Liver (tissue), 9 donors: ENCODE data around the gene NPW. TPM values are rescaled to one million over a fixed set of nuclear protein-coding genes. Genes with fewer than 3 reads are reported as not detected.

Experiments
- DNase-seq: peaks from one replicate; pipeline ENCODE4 v3.0.0-alpha.2; 2017; ENCODE audit warnings: low spot score
- H3K27ac ChIP-seq, 2 donors: one replicate each; pipeline ENCODE4 v1.7.0; 2013; ENCODE audit warnings: inconsistent platforms in 2 of 2, low read length in 2 of 2, control low read depth in 1 of 2, low read depth in 1 of 2, mild to moderate bottlenecking in 1 of 2
- H3K27me3 ChIP-seq, 4 donors: one replicate each; pipeline versions ENCODE4 v1.6.1 to v1.7.0; 2013; ENCODE audit warnings: low read length in 3 of 4, inconsistent platforms in 1 of 4, mild to moderate bottlenecking in 1 of 4, moderate library complexity in 1 of 4; ENCODE audit not compliant: control insufficient read depth in 4 of 4, insufficient read depth in 4 of 4
- H3K36me3 ChIP-seq, 4 donors: one replicate each; pipeline versions ENCODE4 v1.6.1 to v1.7.0; 2013; ENCODE audit warnings: low read length in 3 of 4, mild to moderate bottlenecking in 3 of 4, low read depth in 1 of 4, moderate library complexity in 1 of 4; ENCODE audit not compliant: control insufficient read depth in 4 of 4, insufficient read depth in 3 of 4
- H3K4me1 ChIP-seq, 4 donors: one replicate each; pipeline versions ENCODE4 v1.6.1 to v1.7.0; 2013; ENCODE audit warnings: low read length in 3 of 4, mild to moderate bottlenecking in 3 of 4, moderate library complexity in 1 of 4; ENCODE audit not compliant: control insufficient read depth in 4 of 4, insufficient read depth in 4 of 4
- H3K4me3 ChIP-seq, 3 donors: one replicate each; pipeline versions ENCODE4 v1.6.1 to v1.7.0; 2013; ENCODE audit warnings: low read length in 3 of 3, control low read depth in 1 of 3, low read depth in 1 of 3, mild to moderate bottlenecking in 1 of 3
- H3K9ac ChIP-seq, 2 donors: one replicate each; pipeline ENCODE4 v1.7.0; 2013; ENCODE audit warnings: low read length in 2 of 2, mild to moderate bottlenecking in 2 of 2, moderate library complexity in 2 of 2, control low read depth in 1 of 2, low read depth in 1 of 2
- H3K9me3 ChIP-seq, 4 donors: one replicate each; pipeline versions ENCODE4 v1.6.1 to v1.7.0; 2013; ENCODE audit warnings: low read length in 3 of 4; ENCODE audit not compliant: control insufficient read depth in 4 of 4
- EGR1 ChIP-seq, 2 donors: IDR thresholded peaks; 2 replicates each; pipeline ENCODE4 v1.6.1; 2016 to 2018; ENCODE audit warnings: antibody characterized with exemption in 2 of 2, low read depth in 2 of 2
- FOXA1 ChIP-seq: IDR thresholded peaks from 2 replicates; pipeline ENCODE4 v1.6.1; 2016; ENCODE audit warnings: antibody characterized with exemption
- FOXA2 ChIP-seq: IDR thresholded peaks from 2 replicates; pipeline ENCODE4 v1.6.1; 2016; ENCODE audit warnings: antibody characterized with exemption
- GABPA ChIP-seq, 2 donors: IDR thresholded peaks in 1 of 2; conservative IDR thresholded peaks in 1 of 2; 2 replicates each; pipeline ENCODE4 v1.6.1; 2016; ENCODE audit warnings: antibody characterized with exemption in 2 of 2, mild to moderate bottlenecking in 1 of 2, moderate library complexity in 1 of 2
- HNF4A ChIP-seq, 2 donors: conservative IDR thresholded peaks; 2 replicates each; pipeline ENCODE4 v1.6.1; 2016; ENCODE audit warnings: antibody characterized with exemption in 2 of 2, mild to moderate bottlenecking in 2 of 2
- JUND ChIP-seq, 2 donors: IDR thresholded peaks; 2 replicates each; pipeline ENCODE4 v1.6.1; 2016; ENCODE audit warnings: antibody characterized with exemption in 2 of 2
- NR2F2 ChIP-seq: IDR thresholded peaks from 2 replicates; pipeline ENCODE4 v1.6.1; 2016; ENCODE audit warnings: antibody characterized with exemption
- RAD21 ChIP-seq, 2 donors: IDR thresholded peaks; 2 replicates each; pipeline ENCODE4 v1.6.1; 2016; ENCODE audit warnings: antibody characterized with exemption in 2 of 2, mild to moderate bottlenecking in 2 of 2
- REST ChIP-seq: IDR thresholded peaks from 2 replicates; pipeline ENCODE4 v1.6.1; 2016; ENCODE audit warnings: antibody characterized with exemption, mild to moderate bottlenecking
- RXRA ChIP-seq, 2 donors: IDR thresholded peaks; 2 replicates each; pipeline ENCODE4 v1.6.1; 2017 to 2018; ENCODE audit warnings: antibody characterized with exemption in 2 of 2, mild to moderate bottlenecking in 1 of 2
- SP1 ChIP-seq: IDR thresholded peaks from 2 replicates; pipeline ENCODE4 v1.6.1; 2018; ENCODE audit warnings: antibody characterized with exemption, mild to moderate bottlenecking
- TAF1 ChIP-seq: conservative IDR thresholded peaks from 2 replicates; pipeline ENCODE4 v1.6.1; 2016; ENCODE audit warnings: antibody characterized with exemption, mild to moderate bottlenecking
- YY1 ChIP-seq: IDR thresholded peaks from 2 replicates; pipeline ENCODE4 v1.6.1; 2016; ENCODE audit warnings: antibody characterized with exemption, mild to moderate bottlenecking
- ZBTB33 ChIP-seq: IDR thresholded peaks from 2 replicates; pipeline ENCODE4 v1.6.1; 2016; ENCODE audit warnings: antibody characterized with exemption
- WGBS: extraction: QIAGEN DNeasy Blood & Tissue Kit; methylation state at CpG from one replicate; pipeline ENCODE4 v1.1.7; 2013; 5-methylcytosine and 5-hydroxymethylcytosine counted together
- polyA plus RNA-seq, 2 donors: library from polyadenylated mRNA; stranded (reverse) in 1 of 2; unstranded in 1 of 2; fragments of 200-250 nt in 1 of 2; fragments of >200 nt in 1 of 2; fragmentation: Nextera tagmentation in 1 of 2; extraction: Ambion mirVana in 1 of 2; gene quantifications; one replicate each; pipeline versions ENCODE4 v1.2.1 to v1.2.3, GENCODE V29; 2013 to 2015
- total RNA-seq, 2 donors: library from RNA; depleted of rRNA; stranded (reverse); fragments of >200 nt; gene quantifications; one replicate each; pipeline ENCODE4 v1.2.3, GENCODE V29; 2014
- TF ChIP-seq, protein P1 (sequence below): IDR thresholded peaks from 2 replicates; pipeline ENCODE4 v1.6.1; 2016; ENCODE audit warnings: antibody characterized with exemption
- TF ChIP-seq, protein P2 (sequence below): fragments of 150-350 bp; IDR thresholded peaks from 2 replicates; pipeline ENCODE4 v1.5.1; 2017; ENCODE audit warnings: improper control_type of control experiment, low read depth, low read length; ENCODE audit not compliant: missing input control
- donor health status: healthy.
- donor health status: healthy.
- donor health status: healthy.
- donor health status: healthy.
- donor health status: healthy.

NPW gene
- total and polyA plus RNA-seq, 4 donors = 1.3 to 20.6 (median 9.1) TPM

- peak overlapping the region; percentile 68 to 84 for H3K27ac ChIP-seq
- 57% methylated on average over 11 of the region's 11 CpGs for WGBS
- H3K4me1 ChIP-seq = peaks cover 24 to 87% (median 67%) of the 10 kb centered on the region in 4 donors
- no peaks in the 10 kb centered on the region for H3K9me3 ChIP-seq
- TF ChIP-seq JUND (IDR thresholded peaks at IDR 0.05) (no peak), FOXA2 (no peak), RXRA (IDR thresholded peaks at IDR 0.05) (no peak), EGR1 (IDR thresholded peaks at IDR 0.05; ENCODE audit: low read depth in 2 of 2) (no peak), REST (no peak), NR2F2 (no peak), ZBTB33 (no peak), TAF1 (no peak), YY1 (no peak), FOXA1 (no peak), RAD21 (IDR thresholded peaks at IDR 0.05) (no peak), SP1 (no peak)
- TF ChIP-seq, protein P1, sequence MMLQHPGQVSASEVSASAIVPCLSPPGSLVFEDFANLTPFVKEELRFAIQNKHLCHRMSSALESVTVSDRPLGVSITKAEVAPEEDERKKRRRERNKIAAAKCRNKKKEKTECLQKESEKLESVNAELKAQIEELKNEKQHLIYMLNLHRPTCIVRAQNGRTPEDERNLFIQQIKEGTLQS = no peak
- TF ChIP-seq, protein P2, sequence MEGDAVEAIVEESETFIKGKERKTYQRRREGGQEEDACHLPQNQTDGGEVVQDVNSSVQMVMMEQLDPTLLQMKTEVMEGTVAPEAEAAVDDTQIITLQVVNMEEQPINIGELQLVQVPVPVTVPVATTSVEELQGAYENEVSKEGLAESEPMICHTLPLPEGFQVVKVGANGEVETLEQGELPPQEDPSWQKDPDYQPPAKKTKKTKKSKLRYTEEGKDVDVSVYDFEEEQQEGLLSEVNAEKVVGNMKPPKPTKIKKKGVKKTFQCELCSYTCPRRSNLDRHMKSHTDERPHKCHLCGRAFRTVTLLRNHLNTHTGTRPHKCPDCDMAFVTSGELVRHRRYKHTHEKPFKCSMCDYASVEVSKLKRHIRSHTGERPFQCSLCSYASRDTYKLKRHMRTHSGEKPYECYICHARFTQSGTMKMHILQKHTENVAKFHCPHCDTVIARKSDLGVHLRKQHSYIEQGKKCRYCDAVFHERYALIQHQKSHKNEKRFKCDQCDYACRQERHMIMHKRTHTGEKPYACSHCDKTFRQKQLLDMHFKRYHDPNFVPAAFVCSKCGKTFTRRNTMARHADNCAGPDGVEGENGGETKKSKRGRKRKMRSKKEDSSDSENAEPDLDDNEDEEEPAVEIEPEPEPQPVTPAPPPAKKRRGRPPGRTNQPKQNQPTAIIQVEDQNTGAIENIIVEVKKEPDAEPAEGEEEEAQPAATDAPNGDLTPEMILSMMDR = no peak
- H3K36me3 ChIP-seq = no peaks in the 10 kb centered on the region
- no peaks in the 10 kb centered on the region for H3K27me3 ChIP-seq
- peak overlapping the region; percentile 41 to 99 (median 47) for H3K4me3 ChIP-seq
- H3K9ac ChIP-seq = peak overlapping the region; percentile 75 to 94
- DNase-seq = no peak
These were observed 10.5 kb downstream of the NPW start for GRCh38 chr16:2030036-2030435.

GRCh38 chr16:2031081-2031577 lies 11.5 kb downstream of the NPW start:
- Histone ChIP-seq H3K9me3 (no peaks in the 10 kb centered on the region), H3K27ac (peak overlapping the region; percentile 68 to 84), H3K36me3 (no peaks in the 10 kb centered on the region), H3K27me3 (no peaks in the 10 kb centered on the region), H3K9ac (no peak overlapping the region), H3K4me1 (peaks cover 26 to 83% (median 66%) of the 10 kb centered on the region in 4 donors), H3K4me3 (no peak overlapping the region)
- WGBS = 61% methylated on average over 11 of the region's 11 CpGs
- DNase-seq = no peak
- no peak for TF ChIP-seq HNF4A (conservative IDR thresholded peaks at IDR 0.05)
- no peak for TF ChIP-seq EGR1 (IDR thresholded peaks at IDR 0.05; ENCODE audit: low read depth in 2 of 2)
- TF ChIP-seq ZBTB33 = no peak
- TF ChIP-seq, protein P1 = no peak
- no peak for TF ChIP-seq JUND (IDR thresholded peaks at IDR 0.05)
- TF ChIP-seq GABPA (IDR thresholded peaks at IDR 0.05 in 1 of 2, conservative IDR thresholded peaks at IDR 0.05 in 1 of 2) = no peak
- no peak for TF ChIP-seq REST
